Brain microvascular endothelial cell (primary cell): ENCODE data around the gene SLX1A.
A peak's percentile ranks its signal among the peaks of the same experiment; 100 is the strongest.
"Not testable (repeated sequence)": the region's sequence is repeated elsewhere in the genome, so short reads cannot be mapped to it uniquely, and the experiment has no call there.

Experiments
- DNase-seq: peaks from one replicate; pipeline ENCODE4 v3.0.0-alpha.2; 2020
- H3K27ac ChIP-seq: fragments of 250-450 bp; sonication (Bioruptor Pico); 2 replicates; pipeline ENCODE4 v1.5.1; 2020; ENCODE audit warnings: mild to moderate bottlenecking, moderate library complexity
- H3K27me3 ChIP-seq: fragments of 250-450 bp; sonication (Bioruptor Pico); replicated peaks from 2 replicates; pipeline ENCODE4 v1.5.1; 2020; ENCODE audit warnings: mild to moderate bottlenecking
- H3K36me3 ChIP-seq: fragments of 250-450 bp; sonication (Bioruptor Pico); replicated peaks from 2 replicates; pipeline ENCODE4 v1.5.1; 2020; ENCODE audit warnings: mild to moderate bottlenecking
- H3K4me3 ChIP-seq: 2 replicates; pipeline ENCODE4 v1.5.1; 2011; ENCODE audit warnings: low read depth, mild to moderate bottlenecking, control low read depth, low read length, moderate library complexity
- in situ Hi-C: cut with HindIII; loops from 2 replicates; pipeline ENCODE4 v1.10.0; 2017; ENCODE audit warnings: low sequenced_read_pairs, low pct_ligation_motif_present

The SLX1A gene

GRCh38 chr16:30209032-30209431, 15.4 kb downstream of the SLX1A start:
- H3K27ac ChIP-seq, H3K27me3 ChIP-seq, DNase-seq, in situ Hi-C loops, H3K36me3 ChIP-seq, H3K4me3 ChIP-seq: not testable (repeated sequence)

GRCh38 chr16:30211414-30211813, 17.7 kb downstream of the SLX1A start:
- H3K27ac ChIP-seq, H3K36me3 ChIP-seq, H3K4me3 ChIP-seq, DNase-seq, H3K27me3 ChIP-seq, in situ Hi-C loops: not testable (repeated sequence)

GRCh38 chr16:30217082-30217481, 23.4 kb downstream of the SLX1A start:
- H3K4me3 ChIP-seq, H3K36me3 ChIP-seq, in situ Hi-C loops, H3K27me3 ChIP-seq, H3K27ac ChIP-seq: not testable (repeated sequence)
- DNase-seq, result peak; percentile 0
